ENCODE results near the gene PCDHB12. TPM values are rescaled to one million over a fixed set of nuclear protein-coding genes. Genes with fewer than 3 reads are reported as not detected.
"Not testable (repeated sequence)": the region's sequence is repeated elsewhere in the genome, so short reads cannot be mapped to it uniquely, and the experiment has no call there.

Gene PCDHB12
- total RNA-seq, 1 experiment from 2014 or later, result 1.6 TPM

DNA sequence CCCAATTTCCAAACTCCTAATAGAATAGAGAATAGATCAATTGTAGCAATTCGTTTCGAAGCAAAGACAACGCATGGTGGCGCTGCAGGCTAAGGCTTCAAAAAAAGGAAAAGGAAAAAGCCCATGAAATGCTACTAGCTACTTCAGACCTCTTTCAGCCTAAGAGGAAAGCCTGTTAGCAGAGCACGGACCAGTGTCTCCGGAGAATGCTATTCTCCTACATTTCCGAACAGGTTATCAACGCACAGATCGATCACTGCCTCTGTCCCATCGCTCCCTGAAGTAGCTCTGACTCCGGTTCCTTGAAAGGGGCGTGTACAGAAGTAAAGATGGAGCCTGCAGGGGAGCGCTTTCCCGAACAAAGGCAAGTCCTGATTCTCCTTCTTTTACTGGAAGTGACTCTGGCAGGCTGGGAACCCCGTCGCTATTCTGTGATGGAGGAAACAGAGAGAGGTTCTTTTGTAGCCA is 36.8 kb downstream of the PCDHB12 start, which contains the start of gene PCDHB15:
PCDHB15 (plus strand) TSS at position 146 of the 468 bp plus-strand sequence; CDS start at position 330, 184 bp downstream.
- Mint-ChIP-seq H3K36me3 (ENCODE audit: insufficient read depth, unreplicated experiment) (peaks cover 27% of the 10 kb centered on the region), H3K9me3 (ENCODE audit: unreplicated experiment) (peaks cover 57% of the 10 kb centered on the region)

DNA sequence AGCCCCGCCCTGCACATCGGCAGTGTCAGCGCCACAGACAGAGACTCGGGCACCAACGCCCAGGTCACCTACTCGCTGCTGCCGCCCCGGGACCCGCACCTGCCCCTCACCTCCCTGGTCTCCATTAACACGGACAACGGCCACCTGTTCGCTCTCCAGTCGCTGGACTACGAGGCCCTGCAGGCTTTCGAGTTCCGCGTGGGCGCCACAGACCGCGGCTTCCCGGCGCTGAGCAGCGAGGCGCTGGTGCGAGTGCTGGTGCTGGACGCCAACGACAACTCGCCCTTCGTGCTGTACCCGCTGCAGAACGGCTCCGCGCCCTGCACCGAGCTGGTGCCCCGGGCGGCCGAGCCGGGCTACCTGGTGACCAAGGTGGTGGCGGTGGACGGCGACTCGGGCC is 38.5 kb downstream of the PCDHB12 start:
- H3K27ac Mint-ChIP-seq (ENCODE audit: low read depth, unreplicated experiment); POLR2A ChIA-PET; H3K4me1 Mint-ChIP-seq (ENCODE audit: insufficient read depth, unreplicated experiment); DNase-seq (ENCODE audit: unreplicated experiment); H3K4me3 Mint-ChIP-seq (ENCODE audit: unreplicated experiment); BruUV-seq (replicated peaks); intact Hi-C loops (cut with micrococcal nuclease); H3K27me3 Mint-ChIP-seq (ENCODE audit: insufficient read depth, unreplicated experiment): not testable (repeated sequence)
- peaks cover 18% of the 10 kb centered on the region for H3K36me3 Mint-ChIP-seq (ENCODE audit: insufficient read depth, unreplicated experiment)
- CTCF ChIA-PET, result interaction anchor here (0.6 kb wide), 1 partner anchor 312 kb away, joined by 3 read pairs; no protein-coding TSS in a partner anchor
- H3K9me3 Mint-ChIP-seq (ENCODE audit: unreplicated experiment), result peaks cover 56% of the 10 kb centered on the region

More for the DNA sequence above, 36.8 kb downstream of the PCDHB12 start, which contains the start of gene PCDHB15:
- Mint-ChIP-seq H3K27ac (ENCODE audit: low read depth, unreplicated experiment) (no peak within 1 kb of the TSS), H3K4me1 (ENCODE audit: insufficient read depth, unreplicated experiment) (no peaks in the 10 kb centered on the region), H3K27me3 (ENCODE audit: insufficient read depth, unreplicated experiment) (no peaks in the 10 kb centered on the region), H3K4me3 (ENCODE audit: unreplicated experiment) (no peak within 1 kb of the TSS)
- ChIA-PET POLR2A (interaction anchor here (0.9 kb wide), 1 partner anchor 75 kb away, joined by 3 read pairs; no protein-coding TSS in a partner anchor), CTCF (interaction anchor here (0.7 to 1.5 kb wide), 4 partner anchors 22 to 278 kb away, joined by 3 to 6 read pairs (median 3); partner anchors contain the start of genes PCDHB14 and TAF7)
- TF ChIP-seq, protein P1, sequence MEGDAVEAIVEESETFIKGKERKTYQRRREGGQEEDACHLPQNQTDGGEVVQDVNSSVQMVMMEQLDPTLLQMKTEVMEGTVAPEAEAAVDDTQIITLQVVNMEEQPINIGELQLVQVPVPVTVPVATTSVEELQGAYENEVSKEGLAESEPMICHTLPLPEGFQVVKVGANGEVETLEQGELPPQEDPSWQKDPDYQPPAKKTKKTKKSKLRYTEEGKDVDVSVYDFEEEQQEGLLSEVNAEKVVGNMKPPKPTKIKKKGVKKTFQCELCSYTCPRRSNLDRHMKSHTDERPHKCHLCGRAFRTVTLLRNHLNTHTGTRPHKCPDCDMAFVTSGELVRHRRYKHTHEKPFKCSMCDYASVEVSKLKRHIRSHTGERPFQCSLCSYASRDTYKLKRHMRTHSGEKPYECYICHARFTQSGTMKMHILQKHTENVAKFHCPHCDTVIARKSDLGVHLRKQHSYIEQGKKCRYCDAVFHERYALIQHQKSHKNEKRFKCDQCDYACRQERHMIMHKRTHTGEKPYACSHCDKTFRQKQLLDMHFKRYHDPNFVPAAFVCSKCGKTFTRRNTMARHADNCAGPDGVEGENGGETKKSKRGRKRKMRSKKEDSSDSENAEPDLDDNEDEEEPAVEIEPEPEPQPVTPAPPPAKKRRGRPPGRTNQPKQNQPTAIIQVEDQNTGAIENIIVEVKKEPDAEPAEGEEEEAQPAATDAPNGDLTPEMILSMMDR (IDR thresholded peaks at IDR 0.05; ENCODE audit: unreplicated experiment), result peak; percentile 14
- TSS peak; percentile 42 for BruUV-seq (replicated peaks)
- peak; percentile 14 for DNase-seq (ENCODE audit: unreplicated experiment)
- intact Hi-C loops (cut with micrococcal nuclease), result no loop called here

DNA sequence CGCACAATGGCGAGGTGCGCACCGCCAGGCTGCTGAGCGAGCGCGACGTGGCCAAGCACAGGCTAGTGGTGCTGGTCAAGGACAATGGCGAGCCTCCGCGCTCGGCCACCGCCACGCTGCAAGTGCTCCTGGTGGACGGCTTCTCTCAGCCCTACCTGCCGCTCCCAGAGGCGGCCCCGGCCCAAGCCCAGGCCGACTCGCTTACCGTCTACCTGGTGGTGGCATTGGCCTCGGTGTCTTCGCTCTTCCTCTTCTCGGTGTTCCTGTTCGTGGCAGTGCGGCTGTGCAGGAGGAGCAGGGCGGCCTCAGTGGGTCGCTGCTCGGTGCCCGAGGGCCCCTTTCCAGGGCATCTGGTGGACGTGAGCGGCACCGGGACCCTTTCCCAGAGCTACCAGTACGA is 38.9 kb downstream of the PCDHB12 start:
- H3K4me1 Mint-ChIP-seq (ENCODE audit: insufficient read depth, unreplicated experiment); BruUV-seq (replicated peaks); H3K27me3 Mint-ChIP-seq (ENCODE audit: insufficient read depth, unreplicated experiment); intact Hi-C loops (cut with micrococcal nuclease); POLR2A ChIA-PET; H3K4me3 Mint-ChIP-seq (ENCODE audit: unreplicated experiment); DNase-seq (ENCODE audit: unreplicated experiment); H3K27ac Mint-ChIP-seq (ENCODE audit: low read depth, unreplicated experiment): not testable (repeated sequence)
- CTCF ChIA-PET, result interaction anchor here (1.0 to 1.3 kb wide), 2 partner anchors 24 to 277 kb away, joined by 3 read pairs; partner anchors contain the start of gene PCDHB14
- Mint-ChIP-seq H3K36me3 (ENCODE audit: insufficient read depth, unreplicated experiment) (peaks cover 16% of the 10 kb centered on the region), H3K9me3 (ENCODE audit: unreplicated experiment) (peaks cover 52% of the 10 kb centered on the region)

DNA sequence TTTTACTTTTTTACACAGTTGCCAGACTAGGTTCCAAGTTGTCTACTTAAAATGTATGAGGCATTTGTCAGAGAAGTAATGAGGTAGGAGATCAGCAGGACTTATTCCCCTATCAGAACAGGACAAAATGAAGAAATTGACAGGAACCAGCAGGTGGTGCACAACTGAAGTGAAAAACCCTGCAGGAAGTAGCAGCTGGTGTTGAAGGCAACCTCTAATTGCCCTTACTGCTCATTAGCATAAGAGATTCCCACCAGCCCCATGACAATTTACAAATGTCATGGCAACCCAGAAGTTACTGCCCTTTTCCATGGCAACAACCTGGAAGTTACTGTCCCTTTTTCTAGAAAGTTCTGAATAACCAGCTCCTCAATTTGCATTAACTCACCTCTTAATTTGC is 42.1 kb downstream of the PCDHB12 start:
- no TSS peak for BruUV-seq (replicated peaks)
- H3K27ac Mint-ChIP-seq (ENCODE audit: low read depth, unreplicated experiment), result no peak overlapping the region
- ChIA-PET POLR2A (no interaction called here), CTCF (interaction anchor here (1.7 to 2.4 kb wide), 2 partner anchors 27 to 70 kb away, joined by 5 to 8 read pairs; partner anchors contain the start of genes PCDHB14 and TAF7)
- no peaks in the 10 kb centered on the region for H3K4me1 Mint-ChIP-seq (ENCODE audit: insufficient read depth, unreplicated experiment)
- H3K36me3 Mint-ChIP-seq (ENCODE audit: insufficient read depth, unreplicated experiment), result peaks cover 16% of the 10 kb centered on the region
- H3K9me3 Mint-ChIP-seq (ENCODE audit: unreplicated experiment), result peaks cover 41% of the 10 kb centered on the region
- H3K27me3 Mint-ChIP-seq (ENCODE audit: insufficient read depth, unreplicated experiment), result no peaks in the 10 kb centered on the region
- intact Hi-C loops (cut with micrococcal nuclease), result no loop called here
- DNase-seq (ENCODE audit: unreplicated experiment), result no peak
- TF ChIP-seq, protein P1 (IDR thresholded peaks at IDR 0.05; ENCODE audit: unreplicated experiment), result no peak
- H3K4me3 Mint-ChIP-seq (ENCODE audit: unreplicated experiment), result no peak overlapping the region

DNA sequence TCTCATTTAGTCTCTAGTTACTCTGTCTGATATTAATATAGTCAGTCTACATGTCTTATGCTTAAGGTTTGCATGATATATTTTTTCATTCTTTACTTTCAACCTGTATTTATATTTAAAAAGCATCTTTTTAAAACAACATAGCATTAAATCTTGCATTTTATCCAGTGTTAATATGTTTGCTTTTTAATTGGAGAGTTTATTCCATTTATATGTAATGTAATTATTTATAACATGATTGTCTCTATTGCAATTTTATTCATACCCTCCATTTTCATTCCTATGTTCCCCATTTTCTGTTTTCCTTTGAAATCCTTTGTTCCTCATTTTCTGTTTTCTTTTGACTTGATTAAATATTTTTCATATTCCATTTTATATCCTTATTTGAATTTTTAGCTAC is 49.9 kb downstream of the PCDHB12 start:
- ChIA-PET CTCF (no interaction called here), POLR2A (no interaction called here)
- no peak for DNase-seq (ENCODE audit: unreplicated experiment)
- TF ChIP-seq, protein P1 (IDR thresholded peaks at IDR 0.05; ENCODE audit: unreplicated experiment), result no peak
- Mint-ChIP-seq H3K4me1 (ENCODE audit: insufficient read depth, unreplicated experiment) (no peaks in the 10 kb centered on the region), H3K36me3 (ENCODE audit: insufficient read depth, unreplicated experiment) (no peaks in the 10 kb centered on the region), H3K4me3 (ENCODE audit: unreplicated experiment) (no peak overlapping the region), H3K9me3 (ENCODE audit: unreplicated experiment) (peaks cover 60% of the 10 kb centered on the region), H3K27me3 (ENCODE audit: insufficient read depth, unreplicated experiment) (no peaks in the 10 kb centered on the region), H3K27ac (ENCODE audit: low read depth, unreplicated experiment) (no peak overlapping the region)
- intact Hi-C loops (cut with micrococcal nuclease), result no loop called here
- BruUV-seq (replicated peaks), result no TSS peak

All from MCF 10A (cell line).